ENCODE results near the gene EVC.

EVC gene

GRCh38 chr4:5757954-5758353 is 47.0 kb downstream of the EVC start:
- DNase-seq = no peak

DNA sequence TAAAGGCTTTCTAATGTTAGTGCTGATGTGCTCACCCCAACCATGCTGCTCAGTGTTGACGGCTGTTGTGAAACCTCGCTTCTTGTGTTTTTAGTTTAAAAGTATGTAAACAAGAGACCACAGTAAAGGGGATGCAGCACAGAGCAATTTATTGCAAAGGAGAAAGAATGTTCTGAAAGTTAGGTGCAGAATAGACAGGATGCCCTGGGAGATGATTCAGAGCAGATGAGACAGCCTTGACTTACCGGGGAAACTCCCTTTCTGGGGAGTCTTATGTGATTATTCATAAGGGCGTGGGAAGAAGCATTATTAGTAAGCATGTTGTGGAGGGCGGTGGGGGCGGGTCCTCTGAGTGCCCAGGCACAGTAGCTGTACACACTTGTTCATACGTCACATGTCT is 47.7 kb downstream of the EVC start:
- no peak for DNase-seq

DNA sequence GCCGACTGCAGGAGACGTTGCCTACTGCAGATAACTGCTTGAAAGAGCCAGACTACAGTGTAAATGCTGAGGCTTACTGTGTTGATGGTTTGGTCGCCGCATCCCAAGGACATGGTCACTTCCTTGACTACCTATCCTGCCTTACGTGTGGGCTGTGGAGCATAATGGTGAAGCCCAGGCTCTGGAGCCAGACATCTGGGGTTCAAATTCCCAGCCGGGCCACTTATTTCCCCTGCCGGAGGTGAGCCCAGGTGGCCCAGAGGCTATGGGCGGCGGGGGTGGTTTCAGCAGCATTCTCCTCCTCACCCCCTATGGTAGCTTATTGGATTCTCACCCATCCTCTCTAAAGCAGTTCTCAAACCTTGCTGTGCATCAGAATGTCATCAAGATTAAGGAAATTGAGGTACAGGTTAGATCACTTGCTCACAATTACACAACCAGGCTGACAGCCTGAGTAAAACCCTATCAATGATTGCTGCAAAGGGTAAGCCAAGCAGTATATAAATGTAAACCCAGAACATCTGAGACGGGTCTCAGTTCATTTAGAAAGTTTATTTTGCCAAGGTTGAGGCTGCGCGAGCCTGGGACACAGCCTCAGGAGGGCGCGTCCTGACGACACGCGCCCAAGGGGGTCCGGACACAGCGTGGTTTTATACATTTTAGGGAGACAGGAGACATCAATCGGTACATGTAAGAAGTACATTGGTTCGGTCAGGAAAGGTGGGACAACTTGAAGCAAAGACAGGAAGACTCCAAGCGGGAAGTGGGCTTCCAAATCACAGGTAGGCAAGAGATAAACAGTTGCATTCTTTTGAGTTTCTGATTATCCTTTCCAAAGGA is 48.5 kb downstream of the EVC start:
- no peak for DNase-seq

- no peak for DNase-seq
Observed at GRCh38 chr4:5760246-5760645, 49.2 kb downstream of the EVC start.

GRCh38 chr4:5760936-5761480 is 50.0 kb downstream of the EVC start:
- no peak for DNase-seq

- no peak for DNase-seq
Observed at GRCh38 chr4:5770051-5770450, 59.0 kb downstream of the EVC start.

GRCh38 chr4:5772528-5773270 is 61.7 kb downstream of the EVC start:
- no peak for DNase-seq

DNA sequence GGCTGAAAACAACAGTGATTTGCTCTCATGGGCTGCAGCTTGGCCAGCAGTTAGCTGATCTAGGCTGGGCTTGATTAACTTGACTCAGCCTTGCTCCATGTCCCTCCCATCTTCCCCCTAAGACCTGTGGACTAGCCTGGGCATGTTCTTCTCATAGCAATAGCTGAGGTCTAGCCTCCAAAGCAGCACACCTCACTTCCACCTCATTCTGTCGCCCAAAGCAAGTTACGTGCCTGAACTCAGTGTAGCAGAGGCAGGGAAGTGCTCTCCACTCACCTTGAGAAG is 62.2 kb downstream of the EVC start:
- DNase-seq = no peak

- no peak for DNase-seq
Observed at GRCh38 chr4:5774416-5775036, 63.5 kb downstream of the EVC start.

GRCh38 chr4:5776510-5776909 is 65.5 kb downstream of the EVC start:
- no peak for DNase-seq

DNA sequence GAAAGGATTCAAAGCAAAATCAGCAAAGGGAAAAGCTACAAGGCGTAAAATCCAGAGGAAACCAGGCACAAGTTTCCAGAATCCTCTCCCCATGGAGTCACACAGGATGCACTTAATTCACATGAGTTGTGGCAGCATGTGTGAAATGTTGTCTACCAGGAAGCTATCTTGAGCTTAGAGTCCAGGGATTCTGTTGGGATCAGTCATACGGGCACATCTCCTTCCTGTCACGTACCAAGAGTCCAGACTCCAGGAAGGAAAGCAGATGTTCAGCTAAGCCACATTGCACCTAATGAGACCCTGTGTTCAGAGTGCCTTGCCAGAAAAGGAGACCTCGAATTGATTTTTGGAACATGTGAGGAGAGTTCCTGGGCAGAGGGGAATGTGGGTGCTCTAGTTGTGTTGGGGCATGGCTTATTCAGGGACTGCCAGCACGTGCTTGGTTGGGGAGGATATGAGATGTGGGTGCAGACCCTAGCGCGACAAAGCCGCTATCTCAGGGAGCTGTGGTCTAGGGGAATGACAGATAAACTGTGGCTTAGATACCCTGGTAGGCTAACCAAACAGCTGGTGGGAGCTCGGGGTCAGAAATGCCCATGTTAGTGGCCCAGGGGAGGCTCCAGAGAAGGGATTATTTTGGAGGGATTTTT is 70.0 kb downstream of the EVC start:
- no peak for DNase-seq

DNA sequence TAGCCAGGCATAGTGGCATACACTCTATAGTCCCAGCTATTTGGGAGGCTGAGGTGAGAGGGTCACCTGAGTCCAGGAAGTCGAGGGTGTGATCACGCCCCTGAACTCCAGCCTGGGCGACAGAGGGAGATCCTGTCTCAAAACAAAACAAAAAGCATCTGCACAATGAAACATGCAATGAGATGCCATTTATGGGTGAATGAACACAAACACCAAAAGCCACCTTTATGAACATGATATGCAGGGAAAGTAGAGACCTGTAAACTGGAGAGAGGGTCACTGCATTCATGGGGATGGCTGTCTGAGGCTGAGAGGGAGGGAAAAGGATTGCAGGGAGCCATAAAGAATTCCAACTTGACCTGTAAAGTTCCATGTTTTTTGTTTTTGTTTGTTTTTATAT is 70.7 kb downstream of the EVC start:
- DNase-seq = no peak

DNA sequence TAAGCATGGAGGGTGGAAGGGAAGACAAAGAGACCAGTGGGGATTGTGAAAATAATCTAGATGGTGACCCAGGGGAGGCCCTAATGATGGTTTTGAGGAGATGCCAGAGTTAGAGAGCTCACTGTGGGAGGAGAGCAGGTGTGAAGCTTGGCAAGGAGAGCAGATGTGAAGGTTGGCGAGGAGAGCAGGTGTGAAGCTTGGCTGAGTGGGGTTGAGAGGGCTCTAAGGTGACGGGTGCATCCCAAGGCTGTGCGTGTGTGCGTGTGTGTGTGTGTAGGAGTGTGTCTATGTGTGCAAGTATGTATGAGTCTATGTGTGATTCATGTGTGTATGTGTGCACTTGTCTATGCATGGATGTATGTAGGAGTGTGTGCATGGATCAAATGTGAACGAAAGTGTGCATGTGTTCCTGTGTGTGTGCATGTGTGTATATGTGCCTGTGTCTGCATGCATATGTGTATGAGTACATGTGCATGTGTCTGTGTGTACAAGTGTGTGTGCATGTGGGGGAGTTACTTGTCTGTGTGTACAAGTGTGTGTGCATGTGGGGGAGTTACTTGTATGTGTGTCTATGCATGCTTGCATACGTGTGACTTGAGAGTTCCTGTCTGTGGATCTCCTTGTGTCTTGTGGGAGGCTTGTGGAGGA is 72.0 kb downstream of the EVC start:
- peak in 1 of 2 experiments; percentile 21 for DNase-seq

DNA sequence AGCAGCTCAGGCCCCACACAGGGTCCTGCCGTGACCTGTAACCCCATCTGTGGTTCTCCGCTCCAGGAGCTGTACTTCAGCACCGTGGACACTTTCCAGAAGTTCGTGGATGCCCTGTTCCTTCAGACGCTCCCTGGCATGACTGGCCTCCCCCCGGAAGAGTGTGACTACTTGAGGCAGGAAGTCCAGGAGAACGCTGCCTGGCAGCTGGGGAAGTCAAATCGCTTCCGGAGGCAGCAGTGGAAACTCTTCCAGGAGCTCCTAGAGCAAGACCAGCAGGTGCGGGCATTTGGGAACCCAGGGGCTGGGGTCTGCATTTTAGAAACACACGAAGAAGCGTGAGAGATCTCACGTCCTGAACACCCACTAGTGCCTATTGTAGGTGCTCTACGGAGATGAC is 72.5 kb downstream of the EVC start:
- no peak for DNase-seq

DNA sequence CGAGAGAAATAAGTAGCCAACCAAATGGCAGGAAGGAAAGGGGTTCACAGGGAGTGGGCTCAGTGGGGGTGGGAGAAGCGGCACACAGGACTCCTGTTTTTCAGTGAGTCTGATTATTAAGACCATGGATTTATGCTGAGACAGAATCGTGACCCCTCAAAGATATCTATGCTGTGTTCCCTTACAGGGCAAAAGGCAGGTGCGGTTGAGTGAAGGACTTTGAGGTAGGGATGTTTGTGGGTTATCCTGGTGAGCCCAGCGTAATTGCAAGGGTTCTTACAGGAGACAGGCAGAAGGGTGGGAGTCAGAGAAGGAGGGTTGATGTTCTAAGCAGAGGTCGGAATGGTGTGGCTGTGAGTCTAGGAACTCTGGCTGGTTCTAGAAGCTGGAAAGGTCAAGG is 73.0 kb downstream of the EVC start:
- DNase-seq = no peak

- peak; percentile 7 to 56 for DNase-seq
Observed at GRCh38 chr4:5784960-5785611, 74.1 kb downstream of the EVC start.

- DNase-seq = no peak
Observed at GRCh38 chr4:5785806-5786680, 75.0 kb downstream of the EVC start.

GRCh38 chr4:5787311-5787710 is 76.3 kb downstream of the EVC start:
- no peak for DNase-seq

DNA sequence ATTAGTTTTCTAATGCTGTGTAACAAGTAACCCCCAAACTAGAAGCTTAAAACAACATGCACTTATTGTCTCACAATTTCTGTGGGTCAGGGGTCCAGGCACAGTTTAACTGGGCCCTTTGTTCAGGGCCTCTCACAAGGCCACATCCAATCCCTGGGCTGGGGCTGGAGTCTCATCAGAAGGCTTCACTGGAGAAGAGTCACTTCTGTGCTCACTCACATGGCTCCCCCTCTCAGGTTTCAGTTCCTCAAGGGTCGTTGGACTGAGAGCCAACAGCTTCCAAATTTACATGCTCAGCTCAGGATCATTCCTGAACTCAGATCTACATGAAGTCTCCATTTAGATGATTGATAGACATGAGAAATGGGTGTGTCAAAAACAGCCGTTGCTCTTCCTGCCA is 77.1 kb downstream of the EVC start:
- no peak for DNase-seq

DNA sequence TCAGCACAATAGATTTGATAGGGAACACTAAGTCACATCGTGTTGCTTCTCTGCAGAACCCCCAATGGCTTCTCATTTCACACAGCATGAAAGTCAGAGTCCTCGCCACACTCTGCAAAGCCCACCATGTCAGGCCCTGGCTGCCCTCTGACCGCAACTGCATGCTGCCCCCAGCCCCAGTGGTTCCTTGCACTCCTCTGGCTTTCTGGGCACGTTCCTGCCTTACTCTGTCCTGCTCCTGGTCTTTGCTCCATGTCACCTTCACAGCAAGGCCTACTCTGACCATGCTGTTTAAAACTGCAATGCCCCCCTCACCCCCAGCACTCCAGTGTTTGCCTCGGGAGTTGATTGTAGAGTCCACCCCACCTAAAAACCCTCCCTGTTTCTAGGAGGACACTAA is 78.1 kb downstream of the EVC start:
- no peak for DNase-seq

DNA sequence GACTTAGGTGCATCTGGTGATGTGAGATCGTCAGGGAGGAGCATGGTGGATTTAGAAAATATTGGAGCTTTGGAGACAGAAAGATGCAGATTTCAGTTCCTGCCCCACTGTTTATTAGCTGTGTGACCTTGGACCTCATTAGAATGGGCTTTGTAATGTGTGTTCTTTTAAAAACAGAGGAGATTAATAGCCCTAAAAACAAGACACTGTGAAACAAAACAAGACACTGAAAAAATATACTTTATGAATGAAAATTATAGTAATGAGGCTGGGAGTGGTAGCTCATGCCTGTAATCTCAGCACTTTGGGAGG is 79.5 kb downstream of the EVC start:
- DNase-seq = no peak

GRCh38 chr4:5791654-5792053 is 80.7 kb downstream of the EVC start:
- no peak for DNase-seq

Measured in NCI-H524 (cell line).